Thoracic aorta (tissue), 2 donors: ENCODE results near the gene KRT6A. TPM values are rescaled to one million over a fixed set of nuclear protein-coding genes. Genes with fewer than 3 reads are reported as not detected.

Experiments used
- ATAC-seq: fragments of 150-250 bp; one replicate; pipeline ENCODE4 v1.8.0; 2017; ENCODE audit warnings: low read depth; ENCODE audit not compliant: insufficient number of reproducible peaks, low FRiP score
- DNase-seq: peaks from one replicate; pipeline ENCODE4 v3.0.0-alpha.2; 2020; ENCODE audit warnings: low spot score
- H3K27ac ChIP-seq, 2 donors: fragments of 200-600 bp; sonication (generic); 1 replicate in 1 of 2; 2 replicates in 1 of 2; pipeline ENCODE4 v1.5.1; 2016; ENCODE audit warnings: mild to moderate bottlenecking in 2 of 2, moderate library complexity in 2 of 2
- H3K27me3 ChIP-seq: fragments of 200-600 bp; sonication (generic); replicated peaks from 2 replicates; pipeline ENCODE4 v1.6.0; 2016; ENCODE audit warnings: mild to moderate bottlenecking; ENCODE audit not compliant: insufficient read depth
- H3K36me3 ChIP-seq: fragments of 200-600 bp; sonication (generic); one replicate; pipeline ENCODE4 v1.5.1; 2016
- H3K4me1 ChIP-seq, 2 donors: fragments of 200-600 bp; sonication (generic); 1 replicate in 1 of 2; 2 replicates in 1 of 2; pipeline versions ENCODE4 v1.5.1 to v1.6.0; 2016; ENCODE audit warnings: low read depth in 2 of 2, mild to moderate bottlenecking in 1 of 2; ENCODE audit not compliant: control insufficient read depth in 1 of 2
- H3K4me3 ChIP-seq: fragments of 200-600 bp; sonication (generic); 2 replicates; pipeline ENCODE4 v1.5.1; 2016; ENCODE audit warnings: mild to moderate bottlenecking
- H3K9me3 ChIP-seq: fragments of 200-600 bp; sonication (generic); 2 replicates; pipeline ENCODE4 v1.5.1; 2016
- CTCF ChIP-seq: fragments of 200-600 bp; sonication (generic); IDR thresholded peaks from one replicate; pipeline ENCODE4 v1.5.1; 2019; ENCODE audit warnings: antibody characterized with exemption
- total RNA-seq, 2 donors: library from RNA; depleted of rRNA; stranded (reverse); fragments of >200 nt; gene quantifications; one replicate each; pipeline versions ENCODE4 v1.1.0 to v1.2.3, GENCODE V29; 2016

The KRT6A gene
- under 1 TPM in 1 of 2 donors, not detected in 1; 0.68 TPM for total RNA-seq

GRCh38 chr12:52493172-52493571 lies at the start of gene KRT6A:
TSS of gene KRT6A (minus strand) at chr12:52493257. CDS start at chr12:52493188, 69 bp downstream.
- no peaks in the 10 kb centered on the region for H3K4me1 ChIP-seq
- H3K4me3 ChIP-seq = no peak within 1 kb of the TSS
- TF ChIP-seq CTCF = no peak
- H3K27ac ChIP-seq = no peak within 1 kb of the TSS
- H3K9me3 ChIP-seq = no peaks in the 10 kb centered on the region
- DNase-seq (no peak), ATAC-seq (no peak)
- no peaks in the 10 kb centered on the region for H3K27me3 ChIP-seq
- no peaks in the 10 kb centered on the region for H3K36me3 ChIP-seq

GRCh38 chr12:52542157-52542556 lies 49.1 kb upstream of the KRT6A start:
- peaks cover 0 to 17% of the 10 kb centered on the region in 2 donors for H3K4me1 ChIP-seq
- ATAC-seq (no peak), DNase-seq (no peak)
- H3K36me3 ChIP-seq = no peaks in the 10 kb centered on the region
- no peak overlapping the region for H3K27ac ChIP-seq
- H3K9me3 ChIP-seq = no peaks in the 10 kb centered on the region
- no peaks in the 10 kb centered on the region for H3K27me3 ChIP-seq
- no peak for TF ChIP-seq CTCF
- no peak overlapping the region for H3K4me3 ChIP-seq

- DNase-seq = no peak
- H3K27ac ChIP-seq = no peak overlapping the region
- ATAC-seq = no peak
- peaks cover 0 to 17% of the 10 kb centered on the region in 2 donors for H3K4me1 ChIP-seq
- no peaks in the 10 kb centered on the region for H3K27me3 ChIP-seq
- H3K36me3 ChIP-seq = no peaks in the 10 kb centered on the region
- H3K4me3 ChIP-seq = no peak overlapping the region
- no peak for TF ChIP-seq CTCF
- no peaks in the 10 kb centered on the region for H3K9me3 ChIP-seq
Measured at GRCh38 chr12:52541709-52542108, 48.7 kb upstream of the KRT6A start.

DNA sequence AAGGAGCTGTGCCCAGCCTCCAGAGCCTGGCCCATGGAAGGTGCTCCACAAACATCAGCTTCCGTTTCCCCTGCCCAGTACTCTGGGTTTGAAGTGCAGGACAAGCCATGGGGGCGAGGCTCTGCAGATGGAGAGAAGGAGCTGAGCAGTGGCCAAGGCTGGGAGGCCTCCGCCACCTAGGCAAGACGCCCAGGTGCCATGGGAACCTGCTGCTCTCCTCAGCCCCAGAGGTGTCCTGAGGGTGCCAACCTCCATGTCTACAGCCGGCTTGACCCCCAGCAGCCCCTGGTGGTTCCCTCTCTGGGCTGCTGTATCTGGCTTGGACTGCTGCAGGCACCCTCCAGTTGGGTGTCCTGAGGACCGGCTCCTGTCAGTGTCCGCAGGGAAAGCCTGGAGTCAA lies 47.5 kb upstream of the KRT6A start:
- no peaks in the 10 kb centered on the region for H3K9me3 ChIP-seq
- DNase-seq (no peak), ATAC-seq (no peak)
- H3K36me3 ChIP-seq = no peaks in the 10 kb centered on the region
- H3K4me3 ChIP-seq = no peak overlapping the region
- H3K27me3 ChIP-seq = no peaks in the 10 kb centered on the region
- H3K4me1 ChIP-seq = peaks cover 0 to 17% of the 10 kb centered on the region in 2 donors
- TF ChIP-seq CTCF = no peak
- H3K27ac ChIP-seq = no peak overlapping the region

DNA sequence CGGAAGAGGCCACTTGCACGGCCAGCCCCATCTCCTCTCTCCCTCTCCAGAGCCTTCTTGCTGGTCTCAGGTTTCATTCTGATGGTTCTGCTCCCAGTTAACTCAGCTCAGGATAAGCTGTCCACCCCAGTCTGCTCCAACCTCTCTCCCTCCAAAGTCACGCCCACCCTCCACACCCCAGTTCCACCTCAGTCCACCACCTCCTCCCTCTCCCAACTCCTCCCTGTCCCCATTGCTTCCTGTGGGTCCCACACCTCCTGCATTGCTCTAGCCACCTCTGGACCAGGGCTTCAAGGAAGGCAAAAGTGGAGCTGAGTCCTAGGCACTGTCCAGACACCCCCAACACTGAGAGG lies 46.7 kb upstream of the KRT6A start:
- H3K27ac ChIP-seq = no peak overlapping the region
- no peak overlapping the region for H3K4me3 ChIP-seq
- DNase-seq (no peak), ATAC-seq (no peak)
- H3K9me3 ChIP-seq = no peaks in the 10 kb centered on the region
- H3K4me1 ChIP-seq = peaks cover 0 to 12% of the 10 kb centered on the region in 2 donors
- TF ChIP-seq CTCF = no peak
- no peaks in the 10 kb centered on the region for H3K27me3 ChIP-seq
- H3K36me3 ChIP-seq = no peaks in the 10 kb centered on the region
